Vagina (tissue), 2 donors: Measurements from ENCODE around the gene STRA6. TPM values are rescaled to one million over a fixed set of nuclear protein-coding genes. Genes with fewer than 3 reads are reported as not detected.
A peak's percentile ranks its signal among the peaks of the same experiment; 100 is the strongest.

Experiments used
- DNase-seq, 2 donors: peaks; one replicate each; pipeline ENCODE4 v3.0.0-alpha.2; 2017; ENCODE audit errors: extremely low spot score in 2 of 2
- H3K27ac ChIP-seq: fragments of 200-600 bp; sonication (generic); one replicate; pipeline ENCODE4 v1.5.1; 2019
- H3K27me3 ChIP-seq: fragments of 200-600 bp; sonication (generic); one replicate; pipeline ENCODE4 v1.5.1; 2019
- H3K36me3 ChIP-seq, 2 donors: fragments of 200-600 bp; sonication (generic); one replicate each; pipeline ENCODE4 v1.5.1; 2017 to 2019
- H3K4me1 ChIP-seq: fragments of 200-600 bp; sonication (generic); one replicate; pipeline ENCODE4 v1.5.1; 2019
- H3K4me3 ChIP-seq, 2 donors: fragments of 200-600 bp; sonication (generic); 1 replicate in 1 of 2; 2 replicates in 1 of 2; pipeline ENCODE4 v1.5.1; 2016 to 2019
- H3K9me3 ChIP-seq: fragments of 200-600 bp; sonication (generic); one replicate; pipeline ENCODE4 v1.5.1; 2019
- POLR2A ChIP-seq, 2 donors: fragments of 450-650 bp; IDR thresholded peaks; one replicate each; pipeline ENCODE4 v1.6.1; 2017; ENCODE audit warnings: antibody characterized with exemption in 2 of 2, mild to moderate bottlenecking in 2 of 2, moderate library complexity in 2 of 2
- POLR2AphosphoS5 ChIP-seq, 2 donors: sonication (generic); formaldehyde crosslinking; IDR thresholded peaks; one replicate each; pipeline ENCODE4 v1.9.0; 2017; ENCODE audit warnings: antibody characterized with exemption in 2 of 2, mild to moderate bottlenecking in 2 of 2, low read depth in 1 of 2; ENCODE audit not compliant: insufficient read depth in 1 of 2
- intact Hi-C: fragments of 100-400 bp; cut with DNase I; formaldehyde crosslinking; loops from one replicate; pipeline ENCODE4 v1.15.1; 2023
- total RNA-seq: library from RNA; depleted of rRNA; stranded (reverse); fragments of >200 nt; gene quantifications from one replicate; pipeline ENCODE4 v1.2.3, GENCODE V29; 2016
- TF ChIP-seq, protein P1 (sequence below), 3 experiments: fragments of 450-650 bp in 2 of 3; fragments of 200-600 bp in 1 of 3; sonication (generic) in 1 of 3; IDR thresholded peaks; one replicate each; pipeline ENCODE4 v1.5.1; 2017 to 2019; ENCODE audit warnings: antibody characterized with exemption in 3 of 3, mild to moderate bottlenecking in 2 of 3, moderate library complexity in 2 of 3

The STRA6 gene
- total RNA-seq, 1 donor from 2014 or later: 0.98 TPM

DNA sequence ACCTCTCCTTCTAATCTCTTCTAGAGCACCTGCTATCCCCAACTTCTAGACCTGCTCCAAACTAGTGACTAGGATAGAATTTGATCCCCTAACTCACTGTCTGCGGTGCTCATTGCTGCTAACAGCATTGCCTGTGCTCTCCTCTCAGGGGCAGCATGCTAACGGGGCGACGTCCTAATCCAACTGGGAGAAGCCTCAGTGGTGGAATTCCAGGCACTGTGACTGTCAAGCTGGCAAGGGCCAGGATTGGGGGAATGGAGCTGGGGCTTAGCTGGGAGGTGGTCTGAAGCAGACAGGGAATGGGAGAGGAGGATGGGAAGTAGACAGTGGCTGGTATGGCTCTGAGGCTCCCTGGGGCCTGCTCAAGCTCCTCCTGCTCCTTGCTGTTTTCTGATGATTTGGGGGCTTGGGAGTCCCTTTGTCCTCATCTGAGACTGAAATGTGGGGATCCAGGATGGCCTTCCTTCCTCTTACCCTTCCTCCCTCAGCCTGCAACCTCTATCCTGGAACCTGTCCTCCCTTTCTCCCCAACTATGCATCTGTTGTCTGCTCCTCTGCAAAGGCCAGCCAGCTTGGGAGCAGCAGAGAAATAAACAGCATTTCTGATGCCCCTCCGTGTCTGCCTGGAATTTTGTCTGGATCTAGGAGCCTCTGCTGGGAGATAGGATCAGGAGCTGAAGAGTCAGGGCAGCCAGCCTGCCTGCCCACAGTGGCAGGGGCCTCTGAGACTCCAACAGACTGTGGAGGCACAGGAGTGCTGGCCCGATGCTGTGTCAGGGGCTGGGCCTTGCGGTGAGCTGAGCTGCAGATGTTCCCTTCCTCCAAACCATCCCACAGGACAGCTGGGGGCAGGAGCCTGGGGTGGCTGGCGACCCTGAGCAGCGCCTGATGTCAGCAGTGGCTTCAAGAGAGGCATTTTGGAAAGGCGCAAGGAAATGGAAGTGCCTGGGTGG is 26.0 kb downstream of the STRA6 start:
- no peaks in the 10 kb centered on the region for H3K36me3 ChIP-seq
- DNase-seq: peak in 1 of 2 donors; percentile 84
- intact Hi-C loops: no loop called here
- peaks cover 85% of the 10 kb centered on the region for H3K4me1 ChIP-seq
- H3K27me3 ChIP-seq: no peaks in the 10 kb centered on the region
- TF ChIP-seq POLR2A (IDR thresholded peaks at IDR 0.05) (no peak), POLR2AphosphoS5 (IDR thresholded peaks at IDR 0.05; ENCODE audit: insufficient read depth in 1 of 2, low read depth in 1 of 2) (no peak)
- peak overlapping the region; percentile 89 for H3K27ac ChIP-seq
- H3K4me3 ChIP-seq: peak overlapping the region; percentile 43 to 56
- no peaks in the 10 kb centered on the region for H3K9me3 ChIP-seq

DNA sequence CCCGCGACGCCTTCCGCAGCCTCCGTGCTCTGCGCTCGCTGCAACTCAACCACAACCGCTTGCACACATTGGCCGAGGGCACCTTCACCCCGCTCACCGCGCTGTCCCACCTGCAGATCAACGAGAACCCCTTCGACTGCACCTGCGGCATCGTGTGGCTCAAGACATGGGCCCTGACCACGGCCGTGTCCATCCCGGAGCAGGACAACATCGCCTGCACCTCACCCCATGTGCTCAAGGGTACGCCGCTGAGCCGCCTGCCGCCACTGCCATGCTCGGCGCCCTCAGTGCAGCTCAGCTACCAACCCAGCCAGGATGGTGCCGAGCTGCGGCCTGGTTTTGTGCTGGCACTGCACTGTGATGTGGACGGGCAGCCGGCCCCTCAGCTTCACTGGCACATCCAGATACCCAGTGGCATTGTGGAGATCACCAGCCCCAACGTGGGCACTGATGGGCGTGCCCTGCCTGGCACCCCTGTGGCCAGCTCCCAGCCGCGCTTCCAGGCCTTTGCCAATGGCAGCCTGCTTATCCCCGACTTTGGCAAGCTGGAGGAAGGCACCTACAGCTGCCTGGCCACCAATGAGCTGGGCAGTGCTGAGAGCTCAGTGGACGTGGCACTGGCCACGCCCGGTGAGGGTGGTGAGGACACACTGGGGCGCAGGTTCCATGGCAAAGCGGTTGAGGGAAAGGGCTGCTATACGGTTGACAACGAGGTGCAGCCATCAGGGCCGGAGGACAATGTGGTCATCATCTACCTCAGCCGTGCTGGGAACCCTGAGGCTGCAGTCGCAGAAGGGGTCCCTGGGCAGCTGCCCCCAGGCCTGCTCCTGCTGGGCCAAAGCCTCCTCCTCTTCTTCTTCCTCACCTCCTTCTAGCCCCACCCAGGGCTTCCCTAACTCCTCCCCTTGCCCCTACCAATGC is 27.1 kb downstream of the STRA6 start:
- intact Hi-C loops: no loop called here
- peaks cover 86% of the 10 kb centered on the region for H3K4me1 ChIP-seq
- TF ChIP-seq, protein P1, sequence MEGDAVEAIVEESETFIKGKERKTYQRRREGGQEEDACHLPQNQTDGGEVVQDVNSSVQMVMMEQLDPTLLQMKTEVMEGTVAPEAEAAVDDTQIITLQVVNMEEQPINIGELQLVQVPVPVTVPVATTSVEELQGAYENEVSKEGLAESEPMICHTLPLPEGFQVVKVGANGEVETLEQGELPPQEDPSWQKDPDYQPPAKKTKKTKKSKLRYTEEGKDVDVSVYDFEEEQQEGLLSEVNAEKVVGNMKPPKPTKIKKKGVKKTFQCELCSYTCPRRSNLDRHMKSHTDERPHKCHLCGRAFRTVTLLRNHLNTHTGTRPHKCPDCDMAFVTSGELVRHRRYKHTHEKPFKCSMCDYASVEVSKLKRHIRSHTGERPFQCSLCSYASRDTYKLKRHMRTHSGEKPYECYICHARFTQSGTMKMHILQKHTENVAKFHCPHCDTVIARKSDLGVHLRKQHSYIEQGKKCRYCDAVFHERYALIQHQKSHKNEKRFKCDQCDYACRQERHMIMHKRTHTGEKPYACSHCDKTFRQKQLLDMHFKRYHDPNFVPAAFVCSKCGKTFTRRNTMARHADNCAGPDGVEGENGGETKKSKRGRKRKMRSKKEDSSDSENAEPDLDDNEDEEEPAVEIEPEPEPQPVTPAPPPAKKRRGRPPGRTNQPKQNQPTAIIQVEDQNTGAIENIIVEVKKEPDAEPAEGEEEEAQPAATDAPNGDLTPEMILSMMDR (IDR thresholded peaks at IDR 0.05): no peak
- peak in 1 of 2 donors; percentile 5 for TF ChIP-seq POLR2AphosphoS5 (IDR thresholded peaks at IDR 0.05; ENCODE audit: insufficient read depth in 1 of 2, low read depth in 1 of 2)
- TF ChIP-seq POLR2A (IDR thresholded peaks at IDR 0.05): no peak
- no peak for DNase-seq
- no peaks in the 10 kb centered on the region for H3K36me3 ChIP-seq
- no peaks in the 10 kb centered on the region for H3K27me3 ChIP-seq
- H3K27ac ChIP-seq: peak overlapping the region; percentile 89
- H3K4me3 ChIP-seq: peak overlapping the region; percentile 43 to 56
- H3K9me3 ChIP-seq: no peaks in the 10 kb centered on the region

DNA sequence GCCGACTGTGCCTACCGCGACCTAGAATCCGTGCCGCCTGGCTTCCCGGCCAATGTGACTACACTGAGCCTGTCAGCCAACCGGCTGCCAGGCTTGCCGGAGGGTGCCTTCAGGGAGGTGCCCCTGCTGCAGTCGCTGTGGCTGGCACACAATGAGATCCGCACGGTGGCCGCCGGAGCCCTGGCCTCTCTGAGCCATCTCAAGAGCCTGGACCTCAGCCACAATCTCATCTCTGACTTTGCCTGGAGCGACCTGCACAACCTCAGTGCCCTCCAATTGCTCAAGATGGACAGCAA is 27.7 kb downstream of the STRA6 start:
- intact Hi-C loops: no loop called here
- Histone ChIP-seq H3K27ac (peak overlapping the region; percentile 89), H3K36me3 (no peaks in the 10 kb centered on the region), H3K4me3 (peak overlapping the region; percentile 43 to 56), H3K27me3 (no peaks in the 10 kb centered on the region), H3K9me3 (no peaks in the 10 kb centered on the region), H3K4me1 (peaks cover 79% of the 10 kb centered on the region)
- TF ChIP-seq POLR2AphosphoS5 (IDR thresholded peaks at IDR 0.05; ENCODE audit: insufficient read depth in 1 of 2, low read depth in 1 of 2): no peak
- no peak for TF ChIP-seq POLR2A (IDR thresholded peaks at IDR 0.05)
- TF ChIP-seq, protein P1 (IDR thresholded peaks at IDR 0.05): no peak
- DNase-seq: no peak

DNA sequence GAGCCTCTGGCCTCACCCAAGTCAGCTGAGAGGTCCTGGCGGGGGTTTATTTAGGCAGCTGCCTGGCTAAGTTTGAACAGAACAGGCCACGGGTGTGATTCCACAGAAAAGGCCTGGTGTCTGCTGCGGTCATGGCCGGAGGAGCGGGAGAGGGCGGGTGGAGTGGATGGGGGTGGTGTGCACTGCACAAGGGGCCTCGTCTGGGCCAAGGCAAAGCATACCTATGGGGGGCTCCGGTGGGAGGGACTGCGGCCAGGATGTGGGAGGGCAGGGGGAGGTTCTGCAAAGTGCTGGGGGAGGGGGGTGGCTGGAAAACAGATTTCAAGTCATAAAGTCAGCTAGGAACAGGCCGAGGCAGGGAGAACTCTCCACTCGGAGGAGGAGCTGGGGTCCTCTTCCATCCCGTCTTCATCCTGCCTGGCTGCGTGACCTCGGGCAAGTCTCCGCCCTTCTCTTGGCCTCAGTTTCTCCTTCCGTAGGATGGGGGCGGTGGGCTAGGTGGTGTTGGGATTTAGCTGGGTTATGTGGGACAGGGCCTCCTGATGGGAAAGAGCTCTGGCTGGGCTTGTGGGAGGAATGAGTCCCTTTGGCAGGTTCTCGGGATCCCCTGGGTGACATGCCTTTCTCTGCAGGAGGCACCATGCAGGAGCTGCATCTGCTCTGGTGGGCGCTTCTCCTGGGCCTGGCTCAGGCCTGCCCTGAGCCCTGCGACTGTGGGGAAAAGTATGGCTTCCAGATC is 28.2 kb downstream of the STRA6 start:
- Histone ChIP-seq H3K27me3 (no peaks in the 10 kb centered on the region), H3K9me3 (no peaks in the 10 kb centered on the region), H3K4me3 (peak overlapping the region; percentile 43 to 56), H3K27ac (peak overlapping the region; percentile 89), H3K4me1 (peaks cover 76% of the 10 kb centered on the region), H3K36me3 (no peaks in the 10 kb centered on the region)
- no peak for TF ChIP-seq POLR2A (IDR thresholded peaks at IDR 0.05)
- TF ChIP-seq POLR2AphosphoS5 (IDR thresholded peaks at IDR 0.05; ENCODE audit: insufficient read depth in 1 of 2, low read depth in 1 of 2): no peak
- TF ChIP-seq, protein P1 (IDR thresholded peaks at IDR 0.05): no peak
- peak in 1 of 2 donors; percentile 87 for DNase-seq
- intact Hi-C loops: no loop called here
